Liver (tissue), 9 donors: ENCODE data around the gene SREK1IP1. TPM values are rescaled to one million over a fixed set of nuclear protein-coding genes. Genes with fewer than 3 reads are reported as not detected.

Source experiments
- DNase-seq: peaks from one replicate; pipeline ENCODE4 v3.0.0-alpha.2; 2017; ENCODE audit warnings: low spot score
- H3K27ac ChIP-seq, 2 donors: one replicate each; pipeline ENCODE4 v1.7.0; 2013; ENCODE audit warnings: inconsistent platforms in 2 of 2, low read length in 2 of 2, control low read depth in 1 of 2, low read depth in 1 of 2, mild to moderate bottlenecking in 1 of 2
- H3K27me3 ChIP-seq, 4 donors: one replicate each; pipeline versions ENCODE4 v1.6.1 to v1.7.0; 2013; ENCODE audit warnings: low read length in 3 of 4, inconsistent platforms in 1 of 4, mild to moderate bottlenecking in 1 of 4, moderate library complexity in 1 of 4; ENCODE audit not compliant: control insufficient read depth in 4 of 4, insufficient read depth in 4 of 4
- H3K36me3 ChIP-seq, 4 donors: one replicate each; pipeline versions ENCODE4 v1.6.1 to v1.7.0; 2013; ENCODE audit warnings: low read length in 3 of 4, mild to moderate bottlenecking in 3 of 4, low read depth in 1 of 4, moderate library complexity in 1 of 4; ENCODE audit not compliant: control insufficient read depth in 4 of 4, insufficient read depth in 3 of 4
- H3K4me1 ChIP-seq, 4 donors: one replicate each; pipeline versions ENCODE4 v1.6.1 to v1.7.0; 2013; ENCODE audit warnings: low read length in 3 of 4, mild to moderate bottlenecking in 3 of 4, moderate library complexity in 1 of 4; ENCODE audit not compliant: control insufficient read depth in 4 of 4, insufficient read depth in 4 of 4
- H3K4me3 ChIP-seq, 3 donors: one replicate each; pipeline versions ENCODE4 v1.6.1 to v1.7.0; 2013; ENCODE audit warnings: low read length in 3 of 3, control low read depth in 1 of 3, low read depth in 1 of 3, mild to moderate bottlenecking in 1 of 3
- H3K9ac ChIP-seq, 2 donors: one replicate each; pipeline ENCODE4 v1.7.0; 2013; ENCODE audit warnings: low read length in 2 of 2, mild to moderate bottlenecking in 2 of 2, moderate library complexity in 2 of 2, control low read depth in 1 of 2, low read depth in 1 of 2
- H3K9me3 ChIP-seq, 4 donors: one replicate each; pipeline versions ENCODE4 v1.6.1 to v1.7.0; 2013; ENCODE audit warnings: low read length in 3 of 4; ENCODE audit not compliant: control insufficient read depth in 4 of 4
- EGR1 ChIP-seq, 2 donors: IDR thresholded peaks; 2 replicates each; pipeline ENCODE4 v1.6.1; 2016 to 2018; ENCODE audit warnings: antibody characterized with exemption in 2 of 2, low read depth in 2 of 2
- FOXA1 ChIP-seq: IDR thresholded peaks from 2 replicates; pipeline ENCODE4 v1.6.1; 2016; ENCODE audit warnings: antibody characterized with exemption
- FOXA2 ChIP-seq: IDR thresholded peaks from 2 replicates; pipeline ENCODE4 v1.6.1; 2016; ENCODE audit warnings: antibody characterized with exemption
- GABPA ChIP-seq, 2 donors: IDR thresholded peaks in 1 of 2; conservative IDR thresholded peaks in 1 of 2; 2 replicates each; pipeline ENCODE4 v1.6.1; 2016; ENCODE audit warnings: antibody characterized with exemption in 2 of 2, mild to moderate bottlenecking in 1 of 2, moderate library complexity in 1 of 2
- HNF4A ChIP-seq, 2 donors: conservative IDR thresholded peaks; 2 replicates each; pipeline ENCODE4 v1.6.1; 2016; ENCODE audit warnings: antibody characterized with exemption in 2 of 2, mild to moderate bottlenecking in 2 of 2
- HNF4G ChIP-seq: IDR thresholded peaks from 2 replicates; pipeline ENCODE4 v1.6.1; 2016; ENCODE audit warnings: antibody characterized with exemption
- JUND ChIP-seq, 2 donors: IDR thresholded peaks; 2 replicates each; pipeline ENCODE4 v1.6.1; 2016; ENCODE audit warnings: antibody characterized with exemption in 2 of 2
- NR2F2 ChIP-seq: IDR thresholded peaks from 2 replicates; pipeline ENCODE4 v1.6.1; 2016; ENCODE audit warnings: antibody characterized with exemption
- RAD21 ChIP-seq, 2 donors: IDR thresholded peaks; 2 replicates each; pipeline ENCODE4 v1.6.1; 2016; ENCODE audit warnings: antibody characterized with exemption in 2 of 2, mild to moderate bottlenecking in 2 of 2
- RXRA ChIP-seq, 2 donors: IDR thresholded peaks; 2 replicates each; pipeline ENCODE4 v1.6.1; 2017 to 2018; ENCODE audit warnings: antibody characterized with exemption in 2 of 2, mild to moderate bottlenecking in 1 of 2
- SP1 ChIP-seq: IDR thresholded peaks from 2 replicates; pipeline ENCODE4 v1.6.1; 2018; ENCODE audit warnings: antibody characterized with exemption, mild to moderate bottlenecking
- TAF1 ChIP-seq: conservative IDR thresholded peaks from 2 replicates; pipeline ENCODE4 v1.6.1; 2016; ENCODE audit warnings: antibody characterized with exemption, mild to moderate bottlenecking
- YY1 ChIP-seq: IDR thresholded peaks from 2 replicates; pipeline ENCODE4 v1.6.1; 2016; ENCODE audit warnings: antibody characterized with exemption, mild to moderate bottlenecking
- WGBS: extraction: QIAGEN DNeasy Blood & Tissue Kit; methylation state at CpG from one replicate; pipeline ENCODE4 v1.1.7; 2013; 5-methylcytosine and 5-hydroxymethylcytosine counted together
- polyA plus RNA-seq, 2 donors: library from polyadenylated mRNA; stranded (reverse) in 1 of 2; unstranded in 1 of 2; fragments of 200-250 nt in 1 of 2; fragments of >200 nt in 1 of 2; fragmentation: Nextera tagmentation in 1 of 2; extraction: Ambion mirVana in 1 of 2; gene quantifications; one replicate each; pipeline versions ENCODE4 v1.2.1 to v1.2.3, GENCODE V29; 2013 to 2015
- total RNA-seq, 2 donors: library from RNA; depleted of rRNA; stranded (reverse); fragments of >200 nt; gene quantifications; one replicate each; pipeline ENCODE4 v1.2.3, GENCODE V29; 2014
- TF ChIP-seq, protein P1 (sequence below): IDR thresholded peaks from 2 replicates; pipeline ENCODE4 v1.6.1; 2016; ENCODE audit warnings: antibody characterized with exemption, mild to moderate bottlenecking
- TF ChIP-seq, protein P2 (sequence below): IDR thresholded peaks from 2 replicates; pipeline ENCODE4 v1.6.1; 2016; ENCODE audit warnings: antibody characterized with exemption
- TF ChIP-seq, protein P3 (sequence below): IDR thresholded peaks from 2 replicates; pipeline ENCODE4 v1.6.1; 2016; ENCODE audit warnings: antibody characterized with exemption
- TF ChIP-seq, protein P4 (sequence below): IDR thresholded peaks from 2 replicates; pipeline ENCODE4 v1.6.1; 2016; ENCODE audit warnings: antibody characterized with exemption
- TF ChIP-seq, protein P5 (sequence below): fragments of 150-350 bp; IDR thresholded peaks from 2 replicates; pipeline ENCODE4 v1.5.1; 2017; ENCODE audit warnings: improper control_type of control experiment, low read depth, low read length; ENCODE audit not compliant: missing input control
- donor health status: healthy.
- donor health status: healthy.
- donor health status: healthy.
- donor health status: healthy.
- donor health status: healthy.

SREK1IP1 gene
- total and polyA plus RNA-seq, 4 donors, result 2.9 to 22.0 (median 7.8) TPM

DNA sequence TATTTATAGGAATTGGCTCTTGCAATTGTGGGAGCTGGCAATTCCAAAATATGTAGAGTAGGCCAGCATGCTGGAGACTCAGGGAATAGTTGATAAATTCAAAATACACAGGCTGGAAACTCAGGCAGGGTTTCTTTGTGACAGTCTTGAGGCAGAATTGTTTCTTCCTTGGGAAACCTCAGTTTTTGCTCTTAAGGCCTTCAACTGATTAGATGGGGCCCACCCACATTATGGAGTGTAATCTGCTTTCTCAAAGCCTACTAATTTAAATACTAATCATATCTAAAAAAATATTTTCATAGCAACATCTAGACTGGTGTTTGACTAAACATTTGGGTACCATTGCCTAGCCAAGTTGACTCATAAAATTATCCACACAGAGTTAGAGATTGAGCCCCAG lies 27.8 kb upstream of the SREK1IP1 start (continued):
- TF ChIP-seq, protein P1, sequence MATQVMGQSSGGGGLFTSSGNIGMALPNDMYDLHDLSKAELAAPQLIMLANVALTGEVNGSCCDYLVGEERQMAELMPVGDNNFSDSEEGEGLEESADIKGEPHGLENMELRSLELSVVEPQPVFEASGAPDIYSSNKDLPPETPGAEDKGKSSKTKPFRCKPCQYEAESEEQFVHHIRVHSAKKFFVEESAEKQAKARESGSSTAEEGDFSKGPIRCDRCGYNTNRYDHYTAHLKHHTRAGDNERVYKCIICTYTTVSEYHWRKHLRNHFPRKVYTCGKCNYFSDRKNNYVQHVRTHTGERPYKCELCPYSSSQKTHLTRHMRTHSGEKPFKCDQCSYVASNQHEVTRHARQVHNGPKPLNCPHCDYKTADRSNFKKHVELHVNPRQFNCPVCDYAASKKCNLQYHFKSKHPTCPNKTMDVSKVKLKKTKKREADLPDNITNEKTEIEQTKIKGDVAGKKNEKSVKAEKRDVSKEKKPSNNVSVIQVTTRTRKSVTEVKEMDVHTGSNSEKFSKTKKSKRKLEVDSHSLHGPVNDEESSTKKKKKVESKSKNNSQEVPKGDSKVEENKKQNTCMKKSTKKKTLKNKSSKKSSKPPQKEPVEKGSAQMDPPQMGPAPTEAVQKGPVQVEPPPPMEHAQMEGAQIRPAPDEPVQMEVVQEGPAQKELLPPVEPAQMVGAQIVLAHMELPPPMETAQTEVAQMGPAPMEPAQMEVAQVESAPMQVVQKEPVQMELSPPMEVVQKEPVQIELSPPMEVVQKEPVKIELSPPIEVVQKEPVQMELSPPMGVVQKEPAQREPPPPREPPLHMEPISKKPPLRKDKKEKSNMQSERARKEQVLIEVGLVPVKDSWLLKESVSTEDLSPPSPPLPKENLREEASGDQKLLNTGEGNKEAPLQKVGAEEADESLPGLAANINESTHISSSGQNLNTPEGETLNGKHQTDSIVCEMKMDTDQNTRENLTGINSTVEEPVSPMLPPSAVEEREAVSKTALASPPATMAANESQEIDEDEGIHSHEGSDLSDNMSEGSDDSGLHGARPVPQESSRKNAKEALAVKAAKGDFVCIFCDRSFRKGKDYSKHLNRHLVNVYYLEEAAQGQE, result no peak
- TF ChIP-seq SP1, result no peak
- TF ChIP-seq, protein P2, sequence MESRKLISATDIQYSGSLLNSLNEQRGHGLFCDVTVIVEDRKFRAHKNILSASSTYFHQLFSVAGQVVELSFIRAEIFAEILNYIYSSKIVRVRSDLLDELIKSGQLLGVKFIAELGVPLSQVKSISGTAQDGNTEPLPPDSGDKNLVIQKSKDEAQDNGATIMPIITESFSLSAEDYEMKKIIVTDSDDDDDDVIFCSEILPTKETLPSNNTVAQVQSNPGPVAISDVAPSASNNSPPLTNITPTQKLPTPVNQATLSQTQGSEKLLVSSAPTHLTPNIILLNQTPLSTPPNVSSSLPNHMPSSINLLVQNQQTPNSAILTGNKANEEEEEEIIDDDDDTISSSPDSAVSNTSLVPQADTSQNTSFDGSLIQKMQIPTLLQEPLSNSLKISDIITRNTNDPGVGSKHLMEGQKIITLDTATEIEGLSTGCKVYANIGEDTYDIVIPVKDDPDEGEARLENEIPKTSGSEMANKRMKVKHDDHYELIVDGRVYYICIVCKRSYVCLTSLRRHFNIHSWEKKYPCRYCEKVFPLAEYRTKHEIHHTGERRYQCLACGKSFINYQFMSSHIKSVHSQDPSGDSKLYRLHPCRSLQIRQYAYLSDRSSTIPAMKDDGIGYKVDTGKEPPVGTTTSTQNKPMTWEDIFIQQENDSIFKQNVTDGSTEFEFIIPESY, result no peak
- TF ChIP-seq FOXA2, result no peak

DNA sequence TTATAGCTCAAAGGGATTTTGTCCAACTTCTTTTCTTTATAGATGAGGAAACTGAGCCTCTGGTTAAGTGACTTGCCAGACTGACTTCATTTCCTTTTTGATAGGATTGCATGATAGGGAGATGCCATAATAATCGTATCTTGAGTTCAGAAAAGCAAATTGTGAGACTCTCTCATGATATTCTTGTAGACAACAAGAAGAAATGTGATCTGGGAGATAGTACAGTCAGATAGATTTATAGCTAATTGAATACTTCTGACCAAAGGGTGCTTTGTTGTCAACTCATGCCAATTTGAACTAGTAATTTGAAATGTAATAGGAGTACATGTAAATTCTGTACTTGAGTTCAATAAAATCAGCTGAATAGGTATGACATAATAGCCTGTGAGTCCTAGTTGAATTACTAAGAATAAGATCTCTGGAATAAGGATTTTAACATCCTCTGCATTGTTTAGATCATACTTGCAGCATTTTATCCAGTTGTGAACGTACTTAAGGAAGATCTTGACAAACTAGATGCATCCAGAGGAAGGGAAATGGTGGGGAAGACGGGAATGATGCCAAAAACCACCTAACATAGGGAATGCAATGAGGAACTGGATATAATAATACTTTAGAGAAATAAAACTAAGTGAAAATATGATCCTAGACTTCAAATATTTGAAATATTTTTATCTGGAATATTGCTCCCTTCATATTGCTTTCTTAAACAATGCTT lies 25.7 kb upstream of the SREK1IP1 start:
- Histone ChIP-seq H3K9me3 (no peaks in the 10 kb centered on the region), H3K36me3 (no peaks in the 10 kb centered on the region), H3K4me1 (no peaks in the 10 kb centered on the region), H3K4me3 (no peak overlapping the region), H3K27ac (no peak overlapping the region), H3K27me3 (no peaks in the 10 kb centered on the region), H3K9ac (no peak overlapping the region)
- no peak for DNase-seq
- TF ChIP-seq RXRA (IDR thresholded peaks at IDR 0.05) (no peak), HNF4A (conservative IDR thresholded peaks at IDR 0.05) (no peak), EGR1 (IDR thresholded peaks at IDR 0.05; ENCODE audit: low read depth in 2 of 2) (no peak), HNF4G (no peak), NR2F2 (no peak), GABPA (IDR thresholded peaks at IDR 0.05 in 1 of 2, conservative IDR thresholded peaks at IDR 0.05 in 1 of 2) (no peak), YY1 (no peak), FOXA1 (no peak), RAD21 (IDR thresholded peaks at IDR 0.05) (no peak), TAF1 (no peak), FOXA2 (no peak), SP1 (no peak), JUND (IDR thresholded peaks at IDR 0.05) (no peak)
- TF ChIP-seq, protein P3, sequence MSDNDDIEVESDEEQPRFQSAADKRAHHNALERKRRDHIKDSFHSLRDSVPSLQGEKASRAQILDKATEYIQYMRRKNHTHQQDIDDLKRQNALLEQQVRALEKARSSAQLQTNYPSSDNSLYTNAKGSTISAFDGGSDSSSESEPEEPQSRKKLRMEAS, result no peak
- TF ChIP-seq, protein P2, result no peak
- TF ChIP-seq, protein P4, sequence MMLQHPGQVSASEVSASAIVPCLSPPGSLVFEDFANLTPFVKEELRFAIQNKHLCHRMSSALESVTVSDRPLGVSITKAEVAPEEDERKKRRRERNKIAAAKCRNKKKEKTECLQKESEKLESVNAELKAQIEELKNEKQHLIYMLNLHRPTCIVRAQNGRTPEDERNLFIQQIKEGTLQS, result no peak
- TF ChIP-seq, protein P1, result no peak
- TF ChIP-seq, protein P5, sequence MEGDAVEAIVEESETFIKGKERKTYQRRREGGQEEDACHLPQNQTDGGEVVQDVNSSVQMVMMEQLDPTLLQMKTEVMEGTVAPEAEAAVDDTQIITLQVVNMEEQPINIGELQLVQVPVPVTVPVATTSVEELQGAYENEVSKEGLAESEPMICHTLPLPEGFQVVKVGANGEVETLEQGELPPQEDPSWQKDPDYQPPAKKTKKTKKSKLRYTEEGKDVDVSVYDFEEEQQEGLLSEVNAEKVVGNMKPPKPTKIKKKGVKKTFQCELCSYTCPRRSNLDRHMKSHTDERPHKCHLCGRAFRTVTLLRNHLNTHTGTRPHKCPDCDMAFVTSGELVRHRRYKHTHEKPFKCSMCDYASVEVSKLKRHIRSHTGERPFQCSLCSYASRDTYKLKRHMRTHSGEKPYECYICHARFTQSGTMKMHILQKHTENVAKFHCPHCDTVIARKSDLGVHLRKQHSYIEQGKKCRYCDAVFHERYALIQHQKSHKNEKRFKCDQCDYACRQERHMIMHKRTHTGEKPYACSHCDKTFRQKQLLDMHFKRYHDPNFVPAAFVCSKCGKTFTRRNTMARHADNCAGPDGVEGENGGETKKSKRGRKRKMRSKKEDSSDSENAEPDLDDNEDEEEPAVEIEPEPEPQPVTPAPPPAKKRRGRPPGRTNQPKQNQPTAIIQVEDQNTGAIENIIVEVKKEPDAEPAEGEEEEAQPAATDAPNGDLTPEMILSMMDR, result no peak
- 80% methylated on average over 3 of the region's 3 CpGs for WGBS
